OCI-LY1 (cell line): ENCODE results near the gene NDUFA7.

ENCODE experiments used
- EZH2 ChIP-seq: fragments of 200-600 bp; sonication (generic), shearing (Covaris generic); IDR thresholded peaks from 2 replicates; pipeline ENCODE4 v1.8.0; 2017; ENCODE audit warnings: borderline replicate concordance, mixed run types, mild to moderate bottlenecking, antibody characterized with exemption, low read length, moderate library complexity, mixed read lengths
- TF ChIP-seq, protein P1 (sequence below): fragments of 200-600 bp; sonication (generic), shearing (Covaris generic); IDR thresholded peaks from 2 replicates; pipeline ENCODE4 v1.5.1; 2017; ENCODE audit warnings: mild to moderate bottlenecking, antibody characterized with exemption, low read length, moderate library complexity, mixed read lengths

DNA sequence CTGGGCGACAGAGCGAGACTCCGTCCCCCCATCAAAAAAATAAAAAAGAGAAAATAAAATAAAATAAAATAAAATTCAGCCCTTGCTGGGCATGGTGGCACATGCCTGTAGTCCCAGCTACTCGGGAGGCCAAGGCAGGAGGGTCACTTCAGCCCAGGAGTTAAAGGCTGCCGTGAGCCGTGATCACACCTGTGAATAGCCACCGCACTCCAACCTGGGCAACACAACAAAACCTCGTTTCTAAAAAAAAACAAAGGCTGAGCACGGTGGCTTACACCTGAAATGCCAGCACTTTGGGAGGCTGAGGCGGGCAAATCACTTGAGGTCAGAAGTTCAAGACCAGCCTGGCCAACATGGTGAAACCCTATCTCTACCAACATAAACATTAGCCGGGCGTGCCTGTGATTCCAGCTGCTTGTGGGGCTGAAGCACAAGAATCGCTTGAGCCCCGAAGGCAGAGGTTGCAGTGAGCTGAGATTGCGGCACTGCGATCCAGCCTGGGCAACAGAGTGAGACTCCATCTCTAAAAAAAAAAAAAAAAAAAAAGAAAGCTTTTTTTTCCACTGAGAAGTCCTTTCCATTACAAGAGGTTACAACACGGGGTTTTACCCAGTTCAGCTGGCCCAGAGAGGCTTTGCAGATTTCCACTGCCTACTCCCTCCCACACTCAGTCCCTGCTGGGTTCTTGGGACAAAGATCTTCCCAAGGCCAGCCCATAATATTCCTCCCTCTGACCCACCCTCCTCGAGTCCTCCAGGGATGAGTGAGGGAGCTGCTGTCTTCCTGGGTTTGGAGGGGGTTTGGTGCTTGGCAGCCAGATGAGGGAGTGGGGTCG, 49.2 kb upstream of the NDUFA7 start:
- TF ChIP-seq, protein P1, sequence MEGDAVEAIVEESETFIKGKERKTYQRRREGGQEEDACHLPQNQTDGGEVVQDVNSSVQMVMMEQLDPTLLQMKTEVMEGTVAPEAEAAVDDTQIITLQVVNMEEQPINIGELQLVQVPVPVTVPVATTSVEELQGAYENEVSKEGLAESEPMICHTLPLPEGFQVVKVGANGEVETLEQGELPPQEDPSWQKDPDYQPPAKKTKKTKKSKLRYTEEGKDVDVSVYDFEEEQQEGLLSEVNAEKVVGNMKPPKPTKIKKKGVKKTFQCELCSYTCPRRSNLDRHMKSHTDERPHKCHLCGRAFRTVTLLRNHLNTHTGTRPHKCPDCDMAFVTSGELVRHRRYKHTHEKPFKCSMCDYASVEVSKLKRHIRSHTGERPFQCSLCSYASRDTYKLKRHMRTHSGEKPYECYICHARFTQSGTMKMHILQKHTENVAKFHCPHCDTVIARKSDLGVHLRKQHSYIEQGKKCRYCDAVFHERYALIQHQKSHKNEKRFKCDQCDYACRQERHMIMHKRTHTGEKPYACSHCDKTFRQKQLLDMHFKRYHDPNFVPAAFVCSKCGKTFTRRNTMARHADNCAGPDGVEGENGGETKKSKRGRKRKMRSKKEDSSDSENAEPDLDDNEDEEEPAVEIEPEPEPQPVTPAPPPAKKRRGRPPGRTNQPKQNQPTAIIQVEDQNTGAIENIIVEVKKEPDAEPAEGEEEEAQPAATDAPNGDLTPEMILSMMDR: no peak
- no peak for TF ChIP-seq EZH2
